HG03460 (cell line): Measurements from ENCODE around the gene FBXO30.

Experiments used
- ATAC-seq: cut with Tn5 transposase; IDR thresholded peaks from one replicate; pipeline ENCODE4 v1.9.1; 2021; ENCODE audit not compliant: unreplicated experiment

FBXO30 gene

GRCh38 chr6:145818796-145819195 lies 4.2 kb upstream of the FBXO30 start:
- ATAC-seq, result no peak

- no peak for ATAC-seq
Measured at GRCh38 chr6:145816392-145816791, 1.8 kb upstream of the FBXO30 start.

GRCh38 chr6:145815309-145816274 lies 997 bp upstream of the FBXO30 start:
- peak; percentile 5 for ATAC-seq

- ATAC-seq, result peak; percentile 14
Measured at GRCh38 chr6:145814035-145814500, 527 bp downstream of the FBXO30 start.

GRCh38 chr6:145813285-145814034 lies 1.1 kb downstream of the FBXO30 start:
- peak; percentile 0 for ATAC-seq

GRCh38 chr6:145811741-145812140 lies 2.9 kb downstream of the FBXO30 start:
- no peak for ATAC-seq

GRCh38 chr6:145809785-145810184 lies 4.8 kb downstream of the FBXO30 start:
- ATAC-seq, result no peak

- ATAC-seq, result peak; percentile 67
Measured at GRCh38 chr6:145809211-145809610, 5.4 kb downstream of the FBXO30 start.

- no peak for ATAC-seq
Measured at GRCh38 chr6:145808239-145808638, 6.4 kb downstream of the FBXO30 start.

- ATAC-seq, result no peak
Measured at GRCh38 chr6:145802141-145802540, 12.5 kb downstream of the FBXO30 start.

- ATAC-seq, result no peak
Measured at GRCh38 chr6:145801021-145801420, 13.6 kb downstream of the FBXO30 start.

- ATAC-seq, result no peak
Measured at GRCh38 chr6:145798530-145798929, 16.1 kb downstream of the FBXO30 start.

- ATAC-seq, result no peak
Measured at GRCh38 chr6:145789443-145789842, 25.2 kb downstream of the FBXO30 start.

- no peak for ATAC-seq
Measured at GRCh38 chr6:145787688-145788087, 26.9 kb downstream of the FBXO30 start.

- peak; percentile 88 for ATAC-seq
Measured at GRCh38 chr6:145784683-145785082, 29.9 kb downstream of the FBXO30 start.

- ATAC-seq, result no peak
Measured at GRCh38 chr6:145783796-145784195, 30.8 kb downstream of the FBXO30 start.

GRCh38 chr6:145772846-145773245 lies 41.7 kb downstream of the FBXO30 start:
- ATAC-seq, result no peak

- no peak for ATAC-seq
Measured at GRCh38 chr6:145765449-145765848, 49.1 kb downstream of the FBXO30 start.

- no peak for ATAC-seq
Measured at GRCh38 chr6:145763742-145764141, 50.9 kb downstream of the FBXO30 start.

- ATAC-seq, result peak; percentile 89
Measured at GRCh38 chr6:145761584-145761983, 53.0 kb downstream of the FBXO30 start.

GRCh38 chr6:145758113-145758512 lies 56.5 kb downstream of the FBXO30 start:
- ATAC-seq, result no peak

GRCh38 chr6:145756170-145756662 lies 58.4 kb downstream of the FBXO30 start:
- ATAC-seq, result no peak
